ENCODE results near the gene KCNJ16.

GRCh38 chr17:70169709-70170597 lies 94.9 kb downstream of the KCNJ16 start:
- TF ChIP-seq CTCF (conservative IDR thresholded peaks at IDR 0.05) (no peak), ZFX (IDR thresholded peaks at IDR 0.05) (no peak)
